Nucleus accumbens (tissue), 56 donors: ENCODE measurements around the gene CLDN9.
A peak's percentile ranks its signal among the peaks of the same experiment; 100 is the strongest.

Experiments used
- DNase-seq, 56 donors: peaks; one replicate each; lab custom pipeline; 2025; lab: John Stamatoyannopoulos, UW

The CLDN9 gene

GRCh38 chr16:2991566-2992261, 21.0 kb upstream of the CLDN9 start:
- no peak for DNase-seq

- no peak for DNase-seq
These were observed 20.2 kb upstream of the CLDN9 start for GRCh38 chr16:2992383-2993081.

DNA sequence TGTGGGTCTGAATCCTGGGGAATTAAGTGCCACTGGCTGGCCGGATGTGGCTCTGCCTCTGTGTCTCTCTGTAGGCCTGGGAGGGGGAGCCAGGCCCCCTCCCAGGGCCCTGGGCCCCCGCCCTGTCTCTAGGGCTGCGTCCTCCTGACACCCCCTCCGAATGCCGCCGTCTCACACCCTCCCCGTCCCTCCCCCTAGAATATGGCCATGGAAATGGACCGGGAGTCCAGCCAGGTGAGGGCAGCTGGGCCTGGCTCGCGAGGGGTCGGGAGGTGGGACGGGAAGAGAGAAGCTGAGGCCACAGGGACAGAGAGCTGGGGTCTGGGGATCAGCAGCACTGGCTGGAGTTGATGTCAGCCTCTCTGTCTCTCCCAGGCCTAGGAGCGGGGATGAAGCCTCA, 16.4 kb upstream of the CLDN9 start:
- DNase-seq: no peak

GRCh38 chr16:2999929-3000328, 12.8 kb upstream of the CLDN9 start:
- no peak for DNase-seq

- DNase-seq: no peak
These were observed 12.2 kb upstream of the CLDN9 start for GRCh38 chr16:3000540-3000939.

- DNase-seq: no peak
These were observed 11.4 kb upstream of the CLDN9 start for GRCh38 chr16:3001316-3001715.

- DNase-seq: peak; percentile 70 to 98 (median 95)
These were observed 9.0 kb upstream of the CLDN9 start for GRCh38 chr16:3003582-3004270.

DNA sequence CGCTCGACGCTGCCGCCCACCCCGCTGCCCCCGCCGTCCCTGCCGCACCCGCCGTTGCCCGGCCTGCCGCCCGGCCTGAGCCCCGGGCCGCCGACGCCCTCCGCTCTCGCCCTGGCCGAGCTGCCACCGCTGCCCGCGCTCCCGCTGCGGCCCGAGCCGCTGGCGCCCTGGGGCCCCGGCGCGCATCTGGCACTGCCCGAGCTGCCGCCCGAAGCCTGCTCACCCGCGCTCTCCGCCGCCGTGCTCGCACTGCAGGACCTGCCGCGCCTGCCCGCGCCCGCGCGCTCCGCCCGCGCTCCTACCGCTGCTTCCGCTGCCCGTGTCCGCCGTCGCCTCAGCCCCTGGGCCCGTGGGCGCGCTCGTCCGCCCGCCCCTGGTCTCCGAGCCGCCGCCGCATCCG, 8.4 kb upstream of the CLDN9 start:
- no peak for DNase-seq

DNA sequence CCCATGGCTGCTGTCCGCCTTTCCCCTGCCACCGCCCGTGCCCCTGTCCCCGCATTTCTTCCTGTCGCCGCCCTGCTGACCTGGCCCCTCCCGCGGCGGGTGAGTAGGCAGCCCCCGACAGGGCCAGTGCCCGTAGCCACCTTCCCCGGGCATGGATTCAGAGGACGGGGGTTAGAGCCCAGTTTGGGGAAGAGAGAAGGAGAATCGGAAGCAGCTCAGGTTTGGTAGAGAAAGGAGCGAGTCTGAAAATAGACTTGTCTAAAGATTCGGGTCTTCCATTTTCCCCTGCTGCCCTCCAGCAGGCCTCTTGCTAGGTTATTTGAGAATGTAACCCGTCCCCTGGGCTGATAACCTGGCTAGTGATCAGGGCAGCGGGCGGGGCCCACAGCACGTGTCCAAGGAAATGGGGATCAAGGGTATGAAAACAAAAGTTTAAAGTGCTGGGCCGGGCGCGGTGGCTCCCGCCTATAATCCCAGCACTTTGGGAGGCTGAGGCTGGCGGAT, 7.9 kb upstream of the CLDN9 start:
- no peak for DNase-seq

- DNase-seq: no peak
These were observed 5.4 kb upstream of the CLDN9 start for GRCh38 chr16:3007059-3007956.

DNA sequence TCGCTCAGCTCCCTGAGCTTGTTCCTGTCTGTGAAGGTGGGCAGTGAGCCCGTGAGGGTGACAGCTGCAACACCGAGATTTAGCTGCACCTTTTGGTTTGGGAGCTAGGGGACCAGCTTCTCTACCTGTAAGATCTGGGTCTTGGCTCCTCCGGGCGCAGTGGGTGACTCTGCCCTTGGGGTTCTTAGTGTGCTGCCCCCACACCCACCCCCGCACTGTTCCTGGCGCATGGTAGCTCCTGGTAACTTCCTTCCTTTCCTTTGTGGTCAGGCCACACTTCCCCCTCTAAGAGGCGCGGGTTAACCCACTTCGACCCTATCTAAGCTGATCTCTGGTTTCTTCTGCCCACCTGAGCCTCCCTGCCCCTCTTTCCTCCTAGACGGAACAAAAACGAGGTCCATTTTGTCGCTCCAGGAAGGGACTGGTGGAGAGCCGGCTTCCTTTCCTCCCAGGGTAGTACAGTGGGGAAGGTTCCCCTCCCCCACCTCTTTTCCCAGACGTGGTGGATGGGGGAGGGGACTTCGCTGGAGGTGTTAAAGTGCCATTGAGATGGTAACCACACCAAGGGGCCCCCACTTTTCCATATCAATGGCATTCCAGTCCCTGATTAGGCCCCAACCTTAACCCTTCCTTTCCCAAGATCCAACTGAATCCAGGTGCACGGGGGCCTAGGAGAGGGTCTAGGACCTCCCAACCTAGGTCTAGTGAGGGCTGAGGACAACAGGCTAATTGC, 4.6 kb upstream of the CLDN9 start:
- peak in 3 of 56 donors; percentile 4 to 22 (median 5) for DNase-seq

GRCh38 chr16:3008690-3009037, 4.1 kb upstream of the CLDN9 start:
- no peak for DNase-seq

DNA sequence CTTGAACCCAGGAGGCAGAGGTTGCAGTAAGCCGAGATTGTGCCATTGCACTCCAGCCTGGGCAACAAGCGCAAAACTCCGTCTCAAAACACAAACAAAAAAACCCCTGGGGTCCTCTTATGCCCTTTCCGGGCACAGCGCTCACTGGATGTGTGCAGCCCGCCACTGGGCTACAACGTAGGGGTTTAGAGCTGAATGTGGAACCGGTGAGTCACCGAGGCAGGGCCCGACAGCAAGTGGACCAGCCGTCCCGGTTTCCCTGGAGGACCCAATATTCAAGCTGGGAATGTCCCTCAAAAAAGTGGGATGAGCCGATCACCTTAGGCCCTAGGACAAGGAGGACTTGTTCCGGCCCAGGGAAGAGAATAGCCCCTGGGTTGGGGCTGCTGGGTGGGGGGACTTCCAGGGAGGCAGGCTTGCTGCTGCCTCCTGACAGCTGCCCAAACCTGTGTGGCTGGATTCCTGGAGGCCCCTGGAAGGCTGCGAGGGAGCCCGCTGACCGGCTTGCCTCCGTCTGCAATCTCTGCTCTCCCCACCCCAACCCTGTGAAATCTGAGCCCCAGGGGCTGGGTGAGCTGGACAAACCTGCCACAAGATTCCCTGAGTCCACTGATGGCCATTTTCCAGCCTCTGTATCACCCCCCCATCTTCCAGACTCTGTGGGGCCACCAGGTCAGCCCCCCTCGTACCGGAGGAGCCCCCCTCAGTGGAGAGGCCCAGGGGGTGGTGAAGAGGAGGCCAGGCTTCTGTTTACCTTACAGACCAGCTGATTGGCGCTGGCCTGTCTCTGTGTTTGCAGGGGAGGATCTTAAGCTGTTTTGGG, 2.9 kb upstream of the CLDN9 start:
- DNase-seq: no peak

- DNase-seq: no peak
These were observed 2.2 kb upstream of the CLDN9 start for GRCh38 chr16:3010510-3010909.

DNA sequence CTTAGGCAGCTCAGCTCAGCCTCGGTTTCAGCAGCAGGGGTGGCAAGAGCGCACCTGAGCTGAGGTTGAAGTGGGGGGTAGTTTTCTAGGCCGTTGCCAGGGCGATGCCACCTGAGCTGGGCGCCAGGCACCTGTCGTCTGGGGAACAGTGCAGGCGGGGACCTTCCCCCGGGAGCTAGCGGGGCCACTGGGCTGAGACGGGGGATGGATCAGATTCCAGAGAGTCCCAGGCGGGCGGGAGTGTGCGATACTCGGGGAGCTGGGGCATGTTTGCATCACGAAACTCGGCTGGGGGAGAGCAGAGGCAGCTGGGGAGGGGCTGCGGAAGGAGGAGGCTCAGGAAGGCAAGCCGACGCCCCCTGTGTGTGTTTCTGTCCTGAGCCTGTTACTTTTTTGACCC, 477 bp upstream of the CLDN9 start:
- peak in 14 of 56 donors; percentile 1 to 62 (median 22) for DNase-seq

GRCh38 chr16:3013491-3013951, 798 bp downstream of the CLDN9 start:
- DNase-seq: no peak

DNA sequence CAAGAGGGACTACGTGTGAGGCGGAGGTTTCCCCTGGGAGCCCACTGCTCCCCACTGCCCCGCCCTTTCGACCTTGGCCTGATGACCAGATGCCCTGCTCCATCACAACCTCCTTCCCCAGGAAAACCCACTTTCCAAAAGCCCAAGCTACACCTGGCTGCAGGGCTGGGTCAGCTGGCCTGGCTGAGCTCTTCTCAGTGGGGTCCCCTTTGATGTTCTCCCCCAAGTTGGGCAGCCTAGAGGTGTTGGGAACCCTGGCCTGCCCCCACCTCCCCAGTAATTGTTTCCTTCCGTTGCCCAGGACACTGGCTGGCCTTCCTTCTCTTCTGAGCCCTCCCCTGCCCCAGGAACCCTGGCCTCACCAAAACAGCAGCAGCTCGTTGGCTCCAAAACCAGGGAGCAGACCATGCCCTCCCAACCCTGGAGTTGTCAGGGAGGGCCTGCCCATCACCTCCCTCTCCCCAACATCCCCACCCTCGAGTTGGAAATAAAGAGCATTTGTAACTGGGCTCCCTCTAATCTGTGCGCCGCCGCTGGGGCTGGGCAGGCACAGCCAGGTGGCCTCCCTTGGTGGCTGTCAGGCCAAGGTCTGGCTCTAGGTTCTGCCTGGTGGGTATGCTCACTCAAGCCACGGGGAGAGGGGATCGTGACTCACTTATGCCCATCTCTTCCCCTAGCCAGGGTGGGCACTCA, 1.4 kb downstream of the CLDN9 start:
- DNase-seq: no peak

DNA sequence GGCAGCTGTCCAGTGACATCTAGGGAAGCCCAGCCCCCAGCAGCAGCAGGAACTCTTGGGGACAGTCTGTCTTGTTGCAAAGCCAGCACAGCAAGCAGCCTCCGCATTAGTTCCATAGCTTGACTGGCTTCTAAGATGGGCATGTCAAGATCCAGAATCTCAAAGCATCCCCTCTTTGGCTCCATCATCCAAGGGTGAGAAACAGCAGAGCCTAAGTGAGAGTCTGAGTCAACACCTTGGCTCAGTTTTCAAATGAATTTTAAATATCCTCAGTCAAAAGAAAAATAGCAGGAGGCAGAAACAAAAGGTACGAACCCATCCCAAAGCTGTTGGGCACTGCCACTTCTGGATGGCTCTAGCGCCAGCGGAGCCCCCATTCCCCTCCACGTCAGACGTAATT, 2.2 kb downstream of the CLDN9 start:
- no peak for DNase-seq
